IMR-90 (cell line): ENCODE results near the gene KCNJ1. TPM values are rescaled to one million over a fixed set of nuclear protein-coding genes. Genes with fewer than 3 reads are reported as not detected.

Source experiments
- ATAC-seq: fragments of 200-7000 bp; cut with Tn5 transposase; 2 replicates; pipeline ENCODE4 v1.9.1; 2020; ENCODE audit warnings: low read depth, mild to moderate bottlenecking, moderate library complexity
- BruUV-seq: library from RNA; stranded (reverse); fragments of 400-500 nt; replicated peaks from 2 replicates; lab custom pipeline; 2021; lab: Mats Ljungman, UMichigan
- CTCF ChIA-PET: fragments of 300-600 bp; formaldehyde crosslinking; extraction: SDS; loops from one replicate; lab custom pipeline; 2021; ENCODE audit warnings: antibody characterized with exemption; lab: Yijun Ruan, JAX
- POLR2A ChIA-PET: fragments of 300-600 bp; sonication (Branson Sonifier 250); formaldehyde crosslinking; loops from one replicate; lab custom pipeline; 2022; ENCODE audit warnings: antibody characterized with exemption; ENCODE audit not compliant: unreplicated experiment; lab: Charles Lee
- DNase-seq: peaks from one replicate; pipeline ENCODE4 v3.0.0; 2013
- H2AFZ ChIP-seq: replicated peaks from 2 replicates; pipeline ENCODE3; 2013; ENCODE audit warnings: low read length, mild to moderate bottlenecking; ENCODE audit not compliant: poor library complexity
- H2AK5ac ChIP-seq: 2 replicates; pipeline ENCODE4 v1.6.1; 2013; ENCODE audit warnings: low read depth, low read length, inconsistent platforms
- H2AK9ac ChIP-seq: replicated peaks from 2 replicates; pipeline ENCODE3; 2013; ENCODE audit warnings: mild to moderate bottlenecking, low read depth, low read length, moderate library complexity; ENCODE audit not compliant: poor library complexity
- H2BK120ac ChIP-seq: 2 replicates; pipeline ENCODE4 v1.6.1; 2013; ENCODE audit warnings: low read depth, low read length, inconsistent platforms
- H2BK15ac ChIP-seq: 3 replicates; pipeline ENCODE4 v1.6.1; 2013; ENCODE audit warnings: low read depth, low read length, inconsistent platforms
- H2BK20ac ChIP-seq: 2 replicates; pipeline ENCODE4 v1.6.1; 2013; ENCODE audit warnings: low read depth, mild to moderate bottlenecking, inconsistent platforms, low read length, moderate library complexity
- H2BK5ac ChIP-seq: 2 replicates; pipeline ENCODE4 v1.6.1; 2013; ENCODE audit warnings: mild to moderate bottlenecking, low read depth, low read length, inconsistent platforms; ENCODE audit not compliant: poor library complexity, severe bottlenecking
- H3K14ac ChIP-seq: replicated peaks from 2 replicates; pipeline ENCODE4 v1.6.1; 2013; ENCODE audit warnings: low read depth, low read length, inconsistent platforms
- H3K18ac ChIP-seq: 2 replicates; pipeline ENCODE4 v1.6.1; 2013; ENCODE audit warnings: low read depth, low read length, control low read depth
- H3K23ac ChIP-seq: 2 replicates; pipeline ENCODE4 v1.6.1; 2013; ENCODE audit warnings: low read depth, low read length, inconsistent platforms
- H3K27ac ChIP-seq: 2 replicates; pipeline ENCODE4 v1.5.1; 2013; ENCODE audit warnings: mild to moderate bottlenecking, control low read depth, low read length; ENCODE audit not compliant: insufficient read depth
- H3K27me3 ChIP-seq: 2 replicates; pipeline ENCODE4 v1.6.1; 2013; ENCODE audit warnings: low read length; ENCODE audit not compliant: control insufficient read depth, insufficient read depth
- H3K36me3 ChIP-seq: 2 replicates; pipeline ENCODE4 v1.6.1; 2013; ENCODE audit warnings: low read length, mixed read lengths; ENCODE audit not compliant: control insufficient read depth, insufficient read depth
- H3K4ac ChIP-seq: 2 replicates; pipeline ENCODE4 v1.6.1; 2013; ENCODE audit warnings: low read depth, low read length, inconsistent platforms
- H3K4me1 ChIP-seq: 2 replicates; pipeline ENCODE4 v1.6.1; 2013; ENCODE audit warnings: low read length, mixed read lengths; ENCODE audit not compliant: control insufficient read depth, insufficient read depth
- H3K4me2 ChIP-seq: 2 replicates; pipeline ENCODE4 v1.6.1; 2013; ENCODE audit warnings: low read depth, mild to moderate bottlenecking, control low read depth, low read length, moderate library complexity
- H3K4me3 ChIP-seq: 2 replicates; pipeline ENCODE4 v1.5.1; 2013; ENCODE audit warnings: low read depth, mild to moderate bottlenecking, control low read depth, low read length, moderate library complexity; ENCODE audit not compliant: insufficient read depth
- H3K56ac ChIP-seq: 2 replicates; pipeline ENCODE4 v1.6.1; 2013; ENCODE audit warnings: low read length, inconsistent platforms; ENCODE audit not compliant: insufficient read depth; ENCODE audit errors: extremely low read depth
- H3K79me1 ChIP-seq, 2 experiments: 2 replicates each; pipeline ENCODE4 v1.6.1; 2013; ENCODE audit warnings: low read length in 2 of 2, inconsistent platforms in 1 of 2, low read depth in 1 of 2
- H3K9ac ChIP-seq: 2 replicates; pipeline ENCODE4 v1.6.1; 2013; ENCODE audit warnings: low read depth, low read length, control low read depth
- H3K9me1 ChIP-seq: 2 replicates; pipeline ENCODE4 v1.6.1; 2013; ENCODE audit warnings: low read length, inconsistent platforms; ENCODE audit not compliant: insufficient read depth
- H3K9me3 ChIP-seq: 2 replicates; pipeline ENCODE4 v1.6.1; 2013; ENCODE audit warnings: low read length; ENCODE audit not compliant: control insufficient read depth, insufficient read depth
- H4K20me1 ChIP-seq: 2 replicates; pipeline ENCODE4 v1.6.1; 2013; ENCODE audit warnings: low read length, inconsistent platforms; ENCODE audit not compliant: insufficient read depth
- H4K5ac ChIP-seq: 2 replicates; pipeline ENCODE4 v1.6.1; 2013; ENCODE audit warnings: mild to moderate bottlenecking, low read depth, low read length, control low read depth
- H4K8ac ChIP-seq, 2 experiments: 2 replicates each; pipeline ENCODE4 v1.6.1; 2013; ENCODE audit warnings: low read depth in 2 of 2, low read length in 2 of 2, control low read depth in 1 of 2, inconsistent platforms in 1 of 2
- H4K91ac ChIP-seq: 2 replicates; pipeline ENCODE4 v1.6.1; 2013; ENCODE audit warnings: low read depth, low read length, inconsistent platforms; ENCODE audit not compliant: insufficient read depth
- MXI1 ChIP-seq: IDR thresholded peaks from 2 replicates; pipeline ENCODE4 v1.6.1; 2012; ENCODE audit warnings: low read depth, mild to moderate bottlenecking, low read length, moderate library complexity, borderline replicate concordance
- RCOR1 ChIP-seq: IDR thresholded peaks from 2 replicates; pipeline ENCODE4 v1.6.1; 2012; ENCODE audit warnings: mild to moderate bottlenecking, low read length, improper control_type of control experiment; ENCODE audit not compliant: insufficient replicate concordance
- RFX5 ChIP-seq: IDR thresholded peaks from 2 replicates; pipeline ENCODE4 v1.8.0; 2012; ENCODE audit warnings: low read depth, mild to moderate bottlenecking, low read length, moderate library complexity
- WGBS, 2 experiments: methylation state at CpG; one replicate each; pipeline versions ENCODE4 v1.1.5 to v1.1.7; 2013; ENCODE audit warnings: missing lambda C conversion rate in 2 of 2; ENCODE audit not compliant: insufficient read length in 1 of 2; ENCODE audit errors: extremely low coverage in 2 of 2; 5-methylcytosine and 5-hydroxymethylcytosine counted together
- dilution Hi-C: fragments of 300-500 bp; cut with HindIII; formaldehyde crosslinking; loops from one replicate; pipeline ENCODE4 v1.14.3; 2018; ENCODE audit warnings: low sequenced_read_pairs; ENCODE audit not compliant: unreplicated experiment
- in situ Hi-C: fragments of 300-500 bp; cut with MboI; formaldehyde crosslinking; loops from 3 replicates; pipeline ENCODE4 v1.14.3; 2019; ENCODE audit warnings: low sequenced_read_pairs, inconsistent platforms, mixed read lengths
- intact Hi-C: fragments of 100-400 bp; cut with micrococcal nuclease; formaldehyde crosslinking; loops from 2 replicates; pipeline ENCODE4 v1.10.0; 2022
- polyA plus RNA-seq, 3 experiments: library from polyadenylated mRNA; depleted of rRNA; stranded (reverse); fragments of >200 nt; gene quantifications; 2 replicates each; pipeline ENCODE4 v1.2.3, GENCODE V29; 2012; ENCODE audit warnings: low replicate concordance in 1 of 3
- total RNA-seq: library from RNA; depleted of rRNA; stranded (reverse); fragments of >200 nt; gene quantifications from 2 replicates; pipeline ENCODE4 v1.2.3, GENCODE V29; 2012

The KCNJ1 gene
- total and polyA plus RNA-seq, 2 of the 4 experiments (the other 2 are of a cell fraction): not detected

GRCh38 chr11:128890543-128891368, 23.7 kb upstream of the KCNJ1 start, which contains the start of gene KCNJ5:
Gene KCNJ5, plus strand, starts transcription at chr11:128891356. Its CDS starts 19,918 bp downstream, at chr11:128911274.
- in situ Hi-C loops: no loop called here
- Histone ChIP-seq H3K4me1 (0 out of 2 replicates have a peak, but pooled peaks cover 1% of the 10 kb centered on the region), H2AK5ac (no peak within 1 kb of the TSS), H3K14ac (no peak within 1 kb of the TSS), H3K56ac (no peak within 1 kb of the TSS), H3K27me3 (peaks cover 60% of the 10 kb centered on the region), H3K9ac (no peak within 1 kb of the TSS), H3K4ac (no peak within 1 kb of the TSS), H4K8ac (no peak within 1 kb of the TSS), H3K4me2 (peak within 1 kb of the TSS; percentile 78), H2AFZ (peak within 1 kb of the TSS; percentile 82), H3K9me1 (no peaks in the 10 kb centered on the region), H4K91ac (no peak within 1 kb of the TSS), H3K4me3 (peak within 1 kb of the TSS; percentile 35), H2BK5ac (no peak within 1 kb of the TSS), H2BK15ac (no peak within 1 kb of the TSS), H3K23ac (no peak within 1 kb of the TSS; the same call in 1 of the 2 replicates), H3K9me3 (no peaks in the 10 kb centered on the region), H4K20me1 (no peaks in the 10 kb centered on the region), H4K5ac (no peak within 1 kb of the TSS), H3K18ac (no peak within 1 kb of the TSS), H2BK120ac (no peak within 1 kb of the TSS), H3K27ac (no peak within 1 kb of the TSS), H3K79me1 (no peaks in the 10 kb centered on the region), H2BK20ac (no peak within 1 kb of the TSS), H3K36me3 (no peaks in the 10 kb centered on the region), H2AK9ac (peak within 1 kb of the TSS; percentile 29)
- ChIA-PET CTCF (interaction anchor here (0.8 to 3.5 kb wide), 3 partner anchors 13 to 66 kb away, joined by 3 to 18 read pairs (median 3); no protein-coding TSS in a partner anchor), POLR2A (no interaction called here)
- TF ChIP-seq RFX5 (no peak), MXI1 (0 out of 2 replicates have a peak, but pooled peaks have one; percentile 30), RCOR1 (no peak)
- WGBS, 2 experiments: 0% methylated on average over 12 of the region's 85 CpGs; no CpG with 5 or more reads in 1 of the 2 experiments
- dilution Hi-C loops: no loop called here
- DNase-seq (no peak), ATAC-seq (peak; percentile 80)
- no TSS peak for BruUV-seq
- intact Hi-C loops: no loop called here
